PFSK-1 (cell line): Measurements from ENCODE around the gene PIEZO1.

ENCODE experiments used
- FOXP2 ChIP-seq: optimal IDR thresholded peaks from 2 replicates; pipeline ENCODE3; 2011; ENCODE audit warnings: borderline replicate concordance, control low read depth, inconsistent platforms; ENCODE audit not compliant: insufficient read depth; ENCODE audit errors: extremely low read length, extremely low read depth
- POLR2AphosphoS5 ChIP-seq: IDR thresholded peaks from 2 replicates; pipeline ENCODE4 v1.6.1; 2012; ENCODE audit warnings: low read depth, mild to moderate bottlenecking, control low read depth, low read length, moderate library complexity
- REST ChIP-seq, 2 experiments: IDR thresholded peaks; 2 replicates each; pipeline versions ENCODE4 v1.6.1 to v1.8.0; 2011 to 2012; ENCODE audit warnings: low read depth in 2 of 2, low read length in 2 of 2, control low read depth in 1 of 2, inconsistent platforms in 1 of 2, mild to moderate bottlenecking in 1 of 2, moderate library complexity in 1 of 2; ENCODE audit not compliant: insufficient read depth in 1 of 2
- SIN3A ChIP-seq: IDR thresholded peaks from 2 replicates; pipeline ENCODE4 v1.6.1; 2012; ENCODE audit warnings: mild to moderate bottlenecking, low read length, moderate library complexity, borderline replicate concordance; ENCODE audit not compliant: insufficient read depth
- TAF1 ChIP-seq: IDR thresholded peaks from 2 replicates; pipeline ENCODE4 v1.6.1; 2012; ENCODE audit warnings: low read length, control low read depth, borderline replicate concordance; ENCODE audit not compliant: insufficient read depth

GRCh38 chr16:88732172-88732960, 52.7 kb downstream of the PIEZO1 start:
- TF ChIP-seq POLR2AphosphoS5 (no peak), SIN3A (no peak), TAF1 (no peak), REST (IDR thresholded peaks at IDR 0.05; ENCODE audit: insufficient read depth in 1 of 2, low read depth in 2 of 2, low read length in 2 of 2) (no peak), FOXP2 (no peak)
